ENCODE data around the gene FGF13.
A peak's percentile ranks its signal among the peaks of the same experiment; 100 is the strongest.

The FGF13 gene

DNA sequence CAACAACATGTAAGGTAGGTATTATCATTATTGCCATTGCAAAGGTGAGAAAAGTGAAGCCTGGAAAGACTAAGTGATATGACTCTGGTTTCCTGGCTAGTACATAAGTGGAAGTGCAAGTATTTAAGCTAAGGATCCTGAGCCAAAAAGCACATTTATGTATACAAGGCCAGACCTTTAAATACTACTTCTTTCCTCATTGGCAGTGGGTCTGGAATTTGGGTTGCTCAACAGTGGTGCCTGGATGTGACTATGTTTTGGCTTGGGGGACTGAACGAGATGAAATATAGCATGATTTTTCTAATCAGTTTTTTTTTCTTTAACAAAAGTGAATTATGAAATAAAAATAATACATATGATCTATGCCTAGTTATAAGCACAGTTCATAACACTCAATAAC lies 7.4 kb upstream of the FGF13 start:
- H3K36me3 ChIP-seq (ENCODE audit: control insufficient read depth, insufficient read depth, low read length), result no peaks in the 10 kb centered on the region
- H3K4me3 ChIP-seq (ENCODE audit: extremely low read depth, insufficient read depth, low read length, poor library complexity, severe bottlenecking), result no peak overlapping the region
- WGBS, 2 experiments (ENCODE audit: insufficient coverage in 2 of 2), result no CpG with 5 or more reads among the region's 1 CpG

DNA sequence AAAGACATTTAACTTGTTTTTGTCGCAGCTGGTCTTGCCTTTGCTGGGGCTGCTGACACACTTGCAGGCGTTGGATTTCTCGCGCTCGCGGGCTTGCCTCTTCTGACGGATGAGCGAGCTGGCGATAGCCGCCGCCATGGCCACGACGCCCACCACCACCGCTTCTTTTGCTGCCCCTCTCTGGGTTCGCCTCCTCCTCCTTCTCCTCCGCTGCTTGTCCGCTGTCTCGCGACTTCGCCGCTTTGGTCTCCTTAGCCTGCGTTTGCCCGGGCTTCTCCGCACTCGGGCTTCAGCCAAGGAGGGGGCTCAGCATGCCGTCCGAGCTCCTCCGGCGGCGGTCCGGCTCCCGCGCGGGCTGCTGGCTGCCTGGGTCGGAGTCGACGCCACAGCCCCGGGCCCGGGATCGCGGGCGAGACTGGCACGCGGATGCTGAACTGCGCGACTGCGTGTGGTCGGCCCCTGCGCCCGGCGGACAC lies 613 bp downstream of the FGF13 start:
- Histone ChIP-seq H3K9me3 (ENCODE audit: control insufficient read depth, low read length) (no peaks in the 10 kb centered on the region), H3K36me3 (ENCODE audit: control insufficient read depth, insufficient read depth, low read length) (no peaks in the 10 kb centered on the region), H3K4me3 (ENCODE audit: extremely low read depth, insufficient read depth, low read length, poor library complexity, severe bottlenecking) (peak overlapping the region; percentile 42), H3K27ac (ENCODE audit: low read depth, low read length, severe bottlenecking) (no peak overlapping the region), H3K4me1 (ENCODE audit: control insufficient read depth, insufficient read depth, low read length, poor library complexity, severe bottlenecking) (peaks cover 3% of the 10 kb centered on the region)
- 0% methylated on average over 15 of the region's 51 CpGs; no CpG with 5 or more reads in 1 of the 2 experiments for WGBS, 2 experiments (ENCODE audit: insufficient coverage in 2 of 2)

More for the DNA sequence above, 7.4 kb upstream of the FGF13 start:
- Histone ChIP-seq H3K9me3 (ENCODE audit: control insufficient read depth, low read length) (no peaks in the 10 kb centered on the region), H3K27ac (ENCODE audit: low read depth, low read length, severe bottlenecking) (no peak overlapping the region), H3K4me1 (ENCODE audit: control insufficient read depth, insufficient read depth, low read length, poor library complexity, severe bottlenecking) (no peaks in the 10 kb centered on the region)

GRCh38 chrX:138709886-138710791 lies 1.4 kb downstream of the FGF13 start:
- Histone ChIP-seq H3K4me3 (ENCODE audit: extremely low read depth, insufficient read depth, low read length, poor library complexity, severe bottlenecking) (peak overlapping the region; percentile 42), H3K27ac (ENCODE audit: low read depth, low read length, severe bottlenecking) (no peak overlapping the region), H3K36me3 (ENCODE audit: control insufficient read depth, insufficient read depth, low read length) (no peaks in the 10 kb centered on the region), H3K9me3 (ENCODE audit: control insufficient read depth, low read length) (no peaks in the 10 kb centered on the region), H3K4me1 (ENCODE audit: control insufficient read depth, insufficient read depth, low read length, poor library complexity, severe bottlenecking) (peaks cover 3% of the 10 kb centered on the region)
- WGBS, 2 experiments (ENCODE audit: insufficient coverage in 2 of 2), result 0 to 8% methylated on average over 4 to 6 of the region's 25 CpGs

DNA sequence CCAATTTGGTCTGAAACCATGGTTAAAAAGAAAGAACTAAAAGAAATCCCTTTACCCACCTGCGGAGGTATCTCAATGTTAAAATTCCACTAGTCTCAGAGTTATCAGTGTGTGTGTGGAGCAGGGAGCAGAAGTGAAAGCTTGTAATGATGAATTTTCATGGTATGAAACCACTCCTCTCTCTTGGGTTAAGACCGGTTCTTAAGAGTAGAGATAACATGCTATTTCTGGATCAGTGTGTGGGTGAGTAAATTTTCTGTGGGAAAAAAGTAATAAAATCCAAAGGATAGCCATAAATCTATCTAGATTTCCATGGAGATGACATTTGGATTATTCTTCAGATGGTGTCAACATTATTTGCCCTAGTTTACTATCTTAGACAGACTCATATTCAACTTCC lies 3.2 kb downstream of the FGF13 start:
- Histone ChIP-seq H3K4me3 (ENCODE audit: extremely low read depth, insufficient read depth, low read length, poor library complexity, severe bottlenecking) (no peak overlapping the region), H3K4me1 (ENCODE audit: control insufficient read depth, insufficient read depth, low read length, poor library complexity, severe bottlenecking) (peaks cover 3% of the 10 kb centered on the region), H3K36me3 (ENCODE audit: control insufficient read depth, insufficient read depth, low read length) (no peaks in the 10 kb centered on the region), H3K9me3 (ENCODE audit: control insufficient read depth, low read length) (no peaks in the 10 kb centered on the region), H3K27ac (ENCODE audit: low read depth, low read length, severe bottlenecking) (no peak overlapping the region)
- WGBS, 2 experiments (ENCODE audit: insufficient coverage in 2 of 2), result no CpG with 5 or more reads among the region's 2 CpGs

GRCh38 chrX:138704596-138704995 lies 6.9 kb downstream of the FGF13 start:
- Histone ChIP-seq H3K4me3 (ENCODE audit: extremely low read depth, insufficient read depth, low read length, poor library complexity, severe bottlenecking) (no peak overlapping the region), H3K4me1 (ENCODE audit: control insufficient read depth, insufficient read depth, low read length, poor library complexity, severe bottlenecking) (peaks cover under 1% of the 10 kb centered on the region), H3K36me3 (ENCODE audit: control insufficient read depth, insufficient read depth, low read length) (no peaks in the 10 kb centered on the region), H3K27ac (ENCODE audit: low read depth, low read length, severe bottlenecking) (no peak overlapping the region), H3K9me3 (ENCODE audit: control insufficient read depth, low read length) (no peaks in the 10 kb centered on the region)
- WGBS, 2 experiments (ENCODE audit: insufficient coverage in 2 of 2), result 100% methylated on average over 1 of the region's 4 CpGs; no CpG with 5 or more reads in 1 of the 2 experiments

DNA sequence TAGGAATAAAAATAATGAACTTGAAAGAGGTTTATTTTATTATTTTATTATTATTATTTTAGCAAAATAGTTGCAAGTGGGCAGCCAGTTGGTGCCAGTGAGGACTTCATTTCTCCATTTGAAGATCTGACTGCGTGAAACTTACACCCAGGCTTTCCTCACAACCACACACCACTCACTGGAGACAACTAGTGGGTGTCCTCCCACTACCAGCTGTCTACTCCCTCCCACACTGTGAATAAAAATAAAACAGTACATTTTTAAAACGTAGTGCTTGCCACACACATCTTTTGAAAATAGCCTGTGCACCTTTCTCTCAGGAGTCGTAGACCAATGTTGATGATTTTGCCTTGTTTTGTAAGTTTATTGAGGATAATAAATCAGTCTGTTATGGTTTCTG lies 7.4 kb downstream of the FGF13 start:
- no CpG with 5 or more reads among the region's 3 CpGs for WGBS, 2 experiments (ENCODE audit: insufficient coverage in 2 of 2)
- no peak overlapping the region for H3K4me3 ChIP-seq (ENCODE audit: extremely low read depth, insufficient read depth, low read length, poor library complexity, severe bottlenecking)
- H3K9me3 ChIP-seq (ENCODE audit: control insufficient read depth, low read length), result no peaks in the 10 kb centered on the region
- H3K4me1 ChIP-seq (ENCODE audit: control insufficient read depth, insufficient read depth, low read length, poor library complexity, severe bottlenecking), result no peaks in the 10 kb centered on the region
- no peaks in the 10 kb centered on the region for H3K36me3 ChIP-seq (ENCODE audit: control insufficient read depth, insufficient read depth, low read length)
- no peak overlapping the region for H3K27ac ChIP-seq (ENCODE audit: low read depth, low read length, severe bottlenecking)

- Histone ChIP-seq H3K27ac (ENCODE audit: low read depth, low read length, severe bottlenecking) (no peak overlapping the region), H3K36me3 (ENCODE audit: control insufficient read depth, insufficient read depth, low read length) (no peaks in the 10 kb centered on the region), H3K9me3 (ENCODE audit: control insufficient read depth, low read length) (no peaks in the 10 kb centered on the region), H3K4me1 (ENCODE audit: control insufficient read depth, insufficient read depth, low read length, poor library complexity, severe bottlenecking) (peaks cover 4% of the 10 kb centered on the region), H3K4me3 (ENCODE audit: extremely low read depth, insufficient read depth, low read length, poor library complexity, severe bottlenecking) (no peak overlapping the region)
- no CpG with 5 or more reads among the region's 1 CpG for WGBS, 2 experiments (ENCODE audit: insufficient coverage in 2 of 2)
Observed at GRCh38 chrX:138692591-138692990, 18.9 kb downstream of the FGF13 start.

- Histone ChIP-seq H3K4me1 (ENCODE audit: control insufficient read depth, insufficient read depth, low read length, poor library complexity, severe bottlenecking) (peaks cover 4% of the 10 kb centered on the region), H3K27ac (ENCODE audit: low read depth, low read length, severe bottlenecking) (no peak overlapping the region), H3K4me3 (ENCODE audit: extremely low read depth, insufficient read depth, low read length, poor library complexity, severe bottlenecking) (no peak overlapping the region), H3K36me3 (ENCODE audit: control insufficient read depth, insufficient read depth, low read length) (no peaks in the 10 kb centered on the region), H3K9me3 (ENCODE audit: control insufficient read depth, low read length) (no peaks in the 10 kb centered on the region)
- WGBS, 2 experiments (ENCODE audit: insufficient coverage in 2 of 2), result no CpG with 5 or more reads among the region's 4 CpGs
Observed at GRCh38 chrX:138691186-138691585, 20.3 kb downstream of the FGF13 start.

DNA sequence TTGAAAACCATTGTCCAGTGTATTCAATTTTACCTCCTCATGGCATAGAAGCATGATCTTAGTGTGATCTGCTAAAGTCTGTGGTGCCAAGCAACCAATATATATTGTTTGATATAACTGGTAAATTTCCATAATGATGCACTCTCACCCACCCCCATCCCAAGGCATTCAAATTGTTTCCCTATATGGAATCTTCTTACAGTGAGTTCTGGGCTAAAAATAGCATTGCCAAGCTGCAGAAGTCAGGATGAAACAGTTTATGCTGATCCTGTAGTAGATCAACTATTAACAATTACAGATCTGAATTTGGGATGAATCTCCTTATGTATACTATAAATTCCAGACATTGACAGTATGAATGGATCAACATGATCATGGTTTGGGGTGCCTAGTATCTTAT lies 20.9 kb downstream of the FGF13 start:
- Histone ChIP-seq H3K4me3 (ENCODE audit: extremely low read depth, insufficient read depth, low read length, poor library complexity, severe bottlenecking) (no peak overlapping the region), H3K27ac (ENCODE audit: low read depth, low read length, severe bottlenecking) (no peak overlapping the region), H3K9me3 (ENCODE audit: control insufficient read depth, low read length) (no peaks in the 10 kb centered on the region), H3K36me3 (ENCODE audit: control insufficient read depth, insufficient read depth, low read length) (no peaks in the 10 kb centered on the region), H3K4me1 (ENCODE audit: control insufficient read depth, insufficient read depth, low read length, poor library complexity, severe bottlenecking) (peaks cover 4% of the 10 kb centered on the region)

GRCh38 chrX:138683600-138683999 lies 27.9 kb downstream of the FGF13 start:
- no peaks in the 10 kb centered on the region for H3K9me3 ChIP-seq (ENCODE audit: control insufficient read depth, low read length)
- H3K4me1 ChIP-seq (ENCODE audit: control insufficient read depth, insufficient read depth, low read length, poor library complexity, severe bottlenecking), result no peaks in the 10 kb centered on the region
- 67% methylated on average over 1 of the region's 4 CpGs; no CpG with 5 or more reads in 1 of the 2 experiments for WGBS, 2 experiments (ENCODE audit: insufficient coverage in 2 of 2)

GRCh38 chrX:138669693-138670092 lies 41.8 kb downstream of the FGF13 start:
- H3K4me3 ChIP-seq (ENCODE audit: extremely low read depth, insufficient read depth, low read length, poor library complexity, severe bottlenecking), result no peak overlapping the region
- H3K9me3 ChIP-seq (ENCODE audit: control insufficient read depth, low read length), result no peaks in the 10 kb centered on the region
- no CpG with 5 or more reads among the region's 2 CpGs for WGBS, 2 experiments (ENCODE audit: insufficient coverage in 2 of 2)
- no peak overlapping the region for H3K27ac ChIP-seq (ENCODE audit: low read depth, low read length, severe bottlenecking)
- H3K36me3 ChIP-seq (ENCODE audit: control insufficient read depth, insufficient read depth, low read length), result no peaks in the 10 kb centered on the region
- peaks cover 8% of the 10 kb centered on the region for H3K4me1 ChIP-seq (ENCODE audit: control insufficient read depth, insufficient read depth, low read length, poor library complexity, severe bottlenecking)

More at GRCh38 chrX:138683600-138683999, 27.9 kb downstream of the FGF13 start:
- Histone ChIP-seq H3K27ac (ENCODE audit: low read depth, low read length, severe bottlenecking) (no peak overlapping the region), H3K36me3 (ENCODE audit: control insufficient read depth, insufficient read depth, low read length) (no peaks in the 10 kb centered on the region), H3K4me3 (ENCODE audit: extremely low read depth, insufficient read depth, low read length, poor library complexity, severe bottlenecking) (no peak overlapping the region)

All from mesodermal cell (in vitro differentiated cells).